ENCODE data around the gene EML1.

The EML1 gene

DNA sequence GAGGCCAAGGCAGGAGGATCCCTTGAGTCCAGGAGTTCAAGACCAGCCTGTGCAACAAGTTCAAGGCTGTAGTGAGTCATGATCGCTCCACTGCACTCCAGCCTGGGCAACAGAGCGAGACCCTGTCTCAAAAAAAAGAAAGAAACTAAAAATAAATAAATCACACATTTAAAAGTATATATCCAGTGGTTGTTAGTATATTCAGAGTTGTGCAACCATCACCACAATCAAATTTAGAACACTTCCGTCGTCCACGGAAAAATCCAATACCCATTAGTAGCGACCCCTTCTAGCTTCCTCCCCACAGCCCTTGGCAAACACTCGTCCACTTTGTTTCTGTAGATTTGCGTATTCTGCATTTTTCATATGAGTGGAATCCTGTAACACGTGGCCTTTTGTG, 44.7 kb upstream of the EML1 start:
- DNase-seq (ENCODE audit: low read depth), result no peak
- TF ChIP-seq, protein P1, sequence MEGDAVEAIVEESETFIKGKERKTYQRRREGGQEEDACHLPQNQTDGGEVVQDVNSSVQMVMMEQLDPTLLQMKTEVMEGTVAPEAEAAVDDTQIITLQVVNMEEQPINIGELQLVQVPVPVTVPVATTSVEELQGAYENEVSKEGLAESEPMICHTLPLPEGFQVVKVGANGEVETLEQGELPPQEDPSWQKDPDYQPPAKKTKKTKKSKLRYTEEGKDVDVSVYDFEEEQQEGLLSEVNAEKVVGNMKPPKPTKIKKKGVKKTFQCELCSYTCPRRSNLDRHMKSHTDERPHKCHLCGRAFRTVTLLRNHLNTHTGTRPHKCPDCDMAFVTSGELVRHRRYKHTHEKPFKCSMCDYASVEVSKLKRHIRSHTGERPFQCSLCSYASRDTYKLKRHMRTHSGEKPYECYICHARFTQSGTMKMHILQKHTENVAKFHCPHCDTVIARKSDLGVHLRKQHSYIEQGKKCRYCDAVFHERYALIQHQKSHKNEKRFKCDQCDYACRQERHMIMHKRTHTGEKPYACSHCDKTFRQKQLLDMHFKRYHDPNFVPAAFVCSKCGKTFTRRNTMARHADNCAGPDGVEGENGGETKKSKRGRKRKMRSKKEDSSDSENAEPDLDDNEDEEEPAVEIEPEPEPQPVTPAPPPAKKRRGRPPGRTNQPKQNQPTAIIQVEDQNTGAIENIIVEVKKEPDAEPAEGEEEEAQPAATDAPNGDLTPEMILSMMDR (IDR thresholded peaks at IDR 0.05; ENCODE audit: low read length, missing control alignments), result no peak
- H3K4me3 ChIP-seq (replicated peaks; ENCODE audit: low read depth, low read length), result no peak overlapping the region

DNA sequence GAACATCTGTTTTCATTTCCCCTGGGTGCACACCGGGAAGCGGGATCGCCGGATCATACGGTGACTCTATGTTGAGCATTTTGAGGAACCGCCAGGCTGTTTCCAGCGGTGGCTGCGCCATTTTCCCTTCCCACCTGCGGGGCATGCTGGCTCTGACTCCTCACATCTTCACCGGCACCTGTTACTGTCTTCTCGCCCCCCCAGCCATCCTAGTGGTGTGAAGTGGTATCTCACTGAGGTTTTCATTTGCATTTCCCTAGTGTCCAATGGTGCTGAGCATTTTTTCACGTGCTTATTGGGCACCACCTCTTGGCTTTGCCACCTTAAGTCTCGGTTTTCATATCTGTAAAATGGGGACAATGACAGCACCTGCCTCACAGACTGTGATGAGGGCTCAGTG, 44.1 kb upstream of the EML1 start:
- no peak for DNase-seq (ENCODE audit: low read depth)
- H3K4me3 ChIP-seq (replicated peaks; ENCODE audit: low read depth, low read length), result no peak overlapping the region
- TF ChIP-seq, protein P1 (IDR thresholded peaks at IDR 0.05; ENCODE audit: low read length, missing control alignments), result peak; percentile 29

DNA sequence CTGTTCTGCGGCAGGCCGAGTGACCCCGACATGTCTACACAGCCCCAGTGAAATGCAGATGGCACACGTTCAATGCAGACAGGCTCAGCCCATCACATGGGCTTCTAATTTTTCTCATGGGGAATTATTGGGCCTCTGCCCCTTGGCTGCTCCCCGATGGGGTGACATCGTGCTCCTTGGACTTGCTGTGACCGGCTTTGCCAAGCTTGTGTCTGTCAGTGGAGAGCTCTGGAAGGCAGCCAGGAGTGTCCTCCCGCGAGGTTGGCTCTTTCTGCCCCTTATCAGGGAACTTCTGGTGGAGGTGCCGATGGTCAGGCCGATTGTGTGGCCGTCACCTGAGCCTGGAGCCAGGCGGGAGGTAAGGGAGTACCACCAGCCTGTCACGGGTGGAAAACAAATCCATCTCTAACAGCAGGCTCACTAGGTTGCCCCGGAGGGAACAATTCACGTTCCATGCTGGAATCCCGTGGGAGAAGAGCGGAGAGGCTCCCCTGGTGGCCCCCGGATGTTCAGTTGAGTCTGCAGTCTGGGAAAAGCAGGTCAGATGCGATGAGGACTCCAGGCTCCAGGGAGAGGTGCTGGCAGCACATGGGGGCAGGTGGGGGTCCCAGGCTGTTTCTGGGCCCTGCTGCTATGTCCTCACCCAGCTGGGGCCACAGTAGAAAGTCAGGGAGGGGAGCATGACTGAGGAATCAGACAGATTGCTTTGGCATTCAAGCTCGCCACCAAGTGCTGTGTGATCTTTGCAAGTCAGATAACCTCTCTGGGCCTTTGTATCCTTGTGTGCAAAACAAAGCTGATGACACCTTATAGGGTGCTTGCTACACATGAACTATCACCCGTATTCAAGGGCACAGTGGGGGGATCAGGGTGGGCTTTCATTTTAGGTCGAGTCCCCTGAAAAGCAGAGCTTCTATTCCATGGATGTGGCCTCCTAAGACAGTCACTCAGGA, 43.2 kb upstream of the EML1 start:
- H3K4me3 ChIP-seq (replicated peaks; ENCODE audit: low read depth, low read length), result no peak overlapping the region
- DNase-seq (ENCODE audit: low read depth), result no peak
- TF ChIP-seq, protein P1 (IDR thresholded peaks at IDR 0.05; ENCODE audit: low read length, missing control alignments), result no peak

DNA sequence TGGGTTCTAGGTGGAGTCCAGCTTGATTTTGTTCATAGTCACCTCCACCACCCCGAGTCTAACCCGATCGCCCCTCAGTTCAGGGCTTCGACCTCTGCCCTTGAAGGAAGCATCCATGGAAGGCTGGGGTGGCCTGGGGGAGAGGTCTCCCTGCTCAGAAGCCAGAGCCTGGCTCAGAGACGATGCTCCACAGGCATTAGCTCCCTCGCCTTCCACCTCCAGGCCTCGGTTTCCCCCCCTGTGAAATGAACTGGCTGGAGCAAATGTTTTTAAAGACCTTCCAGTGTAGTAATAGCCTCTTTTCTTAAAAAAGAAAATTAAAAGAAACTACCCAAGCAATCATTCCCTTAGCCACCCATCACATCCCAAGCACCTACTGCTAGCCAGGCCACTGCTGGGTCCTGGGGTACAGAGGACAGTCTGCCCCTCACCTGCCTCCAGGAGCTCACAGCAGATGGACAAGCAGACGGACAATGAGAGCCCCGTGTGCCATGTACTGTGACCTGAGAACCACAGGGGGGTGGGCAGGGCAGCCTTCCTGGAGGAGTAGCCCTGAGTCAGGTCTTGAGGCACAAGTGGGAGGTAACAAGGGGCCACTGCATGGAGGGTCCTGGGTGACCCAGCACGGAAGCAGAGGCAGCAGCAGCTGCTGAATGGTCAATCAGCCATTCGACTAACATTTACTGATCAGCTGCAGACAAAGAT, 42.3 kb upstream of the EML1 start:
- H3K4me3 ChIP-seq (replicated peaks; ENCODE audit: low read depth, low read length), result no peak overlapping the region
- DNase-seq (ENCODE audit: low read depth), result no peak
- TF ChIP-seq, protein P1 (IDR thresholded peaks at IDR 0.05; ENCODE audit: low read length, missing control alignments), result no peak

DNA sequence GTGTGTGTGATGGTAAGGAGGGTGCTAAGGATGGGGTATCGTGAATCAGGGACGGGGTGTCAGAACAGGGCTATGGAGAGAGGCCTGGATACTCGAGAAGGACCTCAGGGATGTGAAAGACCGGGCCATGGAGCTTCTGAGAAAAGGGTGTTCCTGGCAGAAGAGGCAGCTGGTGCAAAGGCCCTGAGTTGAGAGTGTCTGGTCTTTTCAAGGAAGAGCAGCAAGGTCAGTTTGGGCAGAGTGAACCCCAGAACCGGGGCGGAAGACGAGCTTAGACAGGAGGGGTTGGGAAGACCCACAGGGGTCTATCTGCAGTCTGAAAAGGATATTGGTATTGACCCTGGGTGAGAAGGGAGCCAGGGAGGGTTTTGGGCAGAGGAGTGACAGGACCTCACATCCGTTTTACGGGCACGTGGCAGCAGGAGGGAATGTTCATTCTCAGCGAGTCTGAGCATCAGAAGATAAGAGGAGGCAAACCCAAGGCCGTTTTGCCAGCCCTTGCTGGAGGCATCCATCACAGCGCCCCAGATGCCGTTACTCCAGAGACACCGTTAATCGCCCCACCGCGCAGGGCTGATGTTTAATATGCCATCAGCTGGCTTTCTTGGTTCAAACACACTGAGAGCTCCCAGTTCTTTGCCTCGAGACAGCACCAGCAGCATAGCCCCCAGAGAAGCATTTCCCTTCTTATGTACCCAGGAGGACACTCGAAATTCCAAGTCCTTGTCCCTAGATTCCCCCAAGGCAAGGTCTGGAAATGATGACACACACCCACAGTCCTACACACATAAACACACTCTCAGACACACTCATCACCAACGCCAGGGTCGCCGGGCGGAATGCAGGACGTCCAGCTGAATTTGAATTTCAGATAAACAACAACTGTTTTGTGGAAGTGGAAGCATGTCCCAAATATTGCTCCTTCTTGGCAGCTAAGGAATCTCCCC, 41.4 kb upstream of the EML1 start:
- TF ChIP-seq, protein P1 (IDR thresholded peaks at IDR 0.05; ENCODE audit: low read length, missing control alignments), result no peak
- DNase-seq (ENCODE audit: low read depth), result no peak
- no peak overlapping the region for H3K4me3 ChIP-seq (replicated peaks; ENCODE audit: low read depth, low read length)

DNA sequence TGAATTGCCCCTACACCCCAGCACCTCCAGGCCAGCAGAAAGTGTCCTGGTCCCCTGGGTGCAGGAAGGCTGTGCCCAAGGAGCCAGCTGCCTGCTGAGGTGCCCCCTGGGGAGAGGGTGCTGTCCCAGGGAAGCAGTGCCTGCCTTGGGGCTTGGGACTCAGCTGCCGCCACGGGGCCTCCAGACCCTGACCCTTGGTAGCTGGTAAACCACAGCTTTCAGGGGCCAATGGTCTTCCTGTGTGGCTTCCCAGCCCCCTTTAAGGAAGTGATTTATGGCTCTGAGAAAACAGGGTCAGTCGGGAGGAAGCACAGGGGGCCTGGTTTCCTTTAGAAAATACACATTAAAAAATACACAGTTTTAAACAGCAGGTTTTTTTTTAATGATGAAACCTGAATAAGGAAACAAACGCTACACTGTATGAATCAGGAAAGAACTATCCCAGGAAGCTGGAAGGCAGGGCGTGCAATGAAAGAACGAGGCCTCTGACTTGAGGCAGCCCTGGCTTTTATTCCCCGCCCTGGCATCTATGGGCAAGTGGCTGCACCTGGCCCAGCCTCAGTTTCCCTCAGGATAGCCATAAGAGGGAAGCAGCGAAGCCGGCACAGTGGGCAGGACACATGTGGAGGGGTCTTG, 40.6 kb upstream of the EML1 start:
- no peak overlapping the region for H3K4me3 ChIP-seq (replicated peaks; ENCODE audit: low read depth, low read length)
- peak; percentile 64 for DNase-seq (ENCODE audit: low read depth)
- TF ChIP-seq, protein P1 (IDR thresholded peaks at IDR 0.05; ENCODE audit: low read length, missing control alignments), result no peak

All from fibroblast of pulmonary artery (primary cell).